ENCODE data around the gene SLC6A1. TPM values are rescaled to one million over a fixed set of nuclear protein-coding genes. Genes with fewer than 3 reads are reported as not detected.

SLC6A1 gene
- total and polyA plus RNA-seq, 2 of the 13 experiments (the other 11 are each of a cell fraction or from before 2014, with no cell fraction given) = not detected

DNA sequence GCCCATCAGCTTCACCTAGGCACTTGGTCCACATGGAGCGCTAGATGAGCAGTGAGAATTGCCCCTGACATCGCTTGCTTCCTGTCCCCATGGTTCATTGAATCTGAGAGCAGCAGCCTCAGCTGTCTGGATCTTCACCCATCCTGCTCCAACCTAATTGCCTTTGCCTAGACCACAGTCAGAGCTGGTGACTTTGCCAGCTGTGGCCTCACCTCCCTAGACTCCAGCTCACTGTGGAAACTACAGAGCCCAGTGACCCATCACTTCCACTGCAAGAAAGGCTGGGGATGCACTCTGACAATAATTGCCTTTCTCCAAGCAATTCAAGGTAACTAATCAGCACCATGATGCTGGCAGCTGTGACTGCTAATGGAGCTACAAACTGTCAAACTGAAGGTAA is 30.6 kb upstream of the SLC6A1 start (continued):
- TF ChIP-seq, protein P1, sequence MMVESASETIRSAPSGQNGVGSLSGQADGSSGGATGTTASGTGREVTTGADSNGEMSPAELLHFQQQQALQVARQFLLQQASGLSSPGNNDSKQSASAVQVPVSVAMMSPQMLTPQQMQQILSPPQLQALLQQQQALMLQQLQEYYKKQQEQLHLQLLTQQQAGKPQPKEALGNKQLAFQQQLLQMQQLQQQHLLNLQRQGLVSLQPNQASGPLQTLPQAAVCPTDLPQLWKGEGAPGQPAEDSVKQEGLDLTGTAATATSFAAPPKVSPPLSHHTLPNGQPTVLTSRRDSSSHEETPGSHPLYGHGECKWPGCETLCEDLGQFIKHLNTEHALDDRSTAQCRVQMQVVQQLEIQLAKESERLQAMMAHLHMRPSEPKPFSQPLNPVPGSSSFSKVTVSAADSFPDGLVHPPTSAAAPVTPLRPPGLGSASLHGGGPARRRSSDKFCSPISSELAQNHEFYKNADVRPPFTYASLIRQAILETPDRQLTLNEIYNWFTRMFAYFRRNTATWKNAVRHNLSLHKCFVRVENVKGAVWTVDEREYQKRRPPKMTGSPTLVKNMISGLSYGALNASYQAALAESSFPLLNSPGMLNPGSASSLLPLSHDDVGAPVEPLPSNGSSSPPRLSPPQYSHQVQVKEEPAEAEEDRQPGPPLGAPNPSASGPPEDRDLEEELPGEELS (CRISPR knock-in tag; IDR thresholded peaks at IDR 0.05) = no peak
- TF ChIP-seq, protein P2, sequence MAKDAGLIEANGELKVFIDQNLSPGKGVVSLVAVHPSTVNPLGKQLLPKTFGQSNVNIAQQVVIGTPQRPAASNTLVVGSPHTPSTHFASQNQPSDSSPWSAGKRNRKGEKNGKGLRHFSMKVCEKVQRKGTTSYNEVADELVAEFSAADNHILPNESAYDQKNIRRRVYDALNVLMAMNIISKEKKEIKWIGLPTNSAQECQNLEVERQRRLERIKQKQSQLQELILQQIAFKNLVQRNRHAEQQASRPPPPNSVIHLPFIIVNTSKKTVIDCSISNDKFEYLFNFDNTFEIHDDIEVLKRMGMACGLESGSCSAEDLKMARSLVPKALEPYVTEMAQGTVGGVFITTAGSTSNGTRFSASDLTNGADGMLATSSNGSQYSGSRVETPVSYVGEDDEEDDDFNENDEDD (CRISPR knock-in tag; IDR thresholded peaks at IDR 0.05; ENCODE audit: borderline replicate concordance) = no peak
- no peak for TF ChIP-seq ZSCAN12 (CRISPR knock-in tag; IDR thresholded peaks at IDR 0.05)
- TF ChIP-seq ZNF747 (CRISPR knock-in tag; IDR thresholded peaks at IDR 0.05; ENCODE audit: borderline replicate concordance) = no peak

DNA sequence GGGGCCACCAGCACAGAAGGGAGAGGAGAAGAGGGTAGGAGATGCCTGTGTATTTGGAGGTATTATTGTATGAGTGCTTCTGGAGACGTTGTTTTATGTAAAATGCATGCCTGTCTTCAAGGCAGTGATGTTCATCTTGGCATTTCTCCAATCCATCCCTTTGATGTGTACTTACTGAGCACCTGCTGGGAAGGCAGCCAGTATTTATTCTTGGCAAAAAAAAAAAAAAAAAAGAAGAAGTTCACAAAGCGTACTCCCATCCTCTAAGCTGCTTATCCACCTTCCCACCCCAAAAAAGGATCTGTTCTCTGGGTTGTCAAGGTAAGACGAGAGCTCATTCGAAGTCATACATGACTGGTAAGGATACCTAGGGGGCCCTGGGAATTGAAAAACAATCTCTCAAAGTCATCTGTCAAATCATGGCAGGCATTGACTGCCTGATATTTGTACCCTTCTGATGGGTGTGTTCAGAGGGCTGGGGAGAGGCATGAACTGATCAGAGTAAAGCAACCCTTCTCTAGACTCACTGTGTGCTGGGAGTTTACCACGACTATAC is 30.0 kb upstream of the SLC6A1 start:
- DNase-seq (ENCODE audit: low spot score) (no peak), FAIRE-seq (no peak), ATAC-seq (no peak)
- 13% methylated on average over 5 of the region's 5 CpGs for WGBS (ENCODE audit: low lambda C conversion rate)
- H3K9ac ChIP-seq (ENCODE audit: insufficient read depth, low read depth, low read length) = no peak overlapping the region
- no peaks in the 10 kb centered on the region for H3K9me3 ChIP-seq (ENCODE audit: low read length)
- H4K20me1 ChIP-seq (ENCODE audit: insufficient read depth, low read length) = no peaks in the 10 kb centered on the region
- H3K4me2 ChIP-seq (ENCODE audit: low read depth, low read length) = no peak overlapping the region
- no peaks in the 10 kb centered on the region for H3K36me3 ChIP-seq (replicated peaks in 1 of 2; ENCODE audit: control insufficient read depth in 1 of 2, insufficient read depth in 2 of 2, low read length in 2 of 2)
- ChIA-PET POLR2A (no interaction called here), CTCF (ENCODE audit: low intra/inter-chr PET ratio, low total read pairs) (no interaction called here)
- in situ Hi-C loops (cut with HindIII; ENCODE audit: extremely low pct_ligation_motif_present, low pct_unique_long_range_greater_than_20kb) (no loop called here), intact Hi-C loops (cut with micrococcal nuclease; ENCODE audit: unreplicated experiment) (no loop called here)
- no peak overlapping the region for H3K27ac ChIP-seq (ENCODE audit: extremely low read length, insufficient read depth, low read length)
- BruUV-seq (replicated peaks) = no TSS peak
- no peak overlapping the region for H2AFZ ChIP-seq (ENCODE audit: low read length)
- TF ChIP-seq ZFP82 (CRISPR knock-in tag; IDR thresholded peaks at IDR 0.05; ENCODE audit: borderline replicate concordance) (no peak), SALL2 (CRISPR knock-in tag; IDR thresholded peaks at IDR 0.05) (no peak), CBX5 (CRISPR knock-in tag; IDR thresholded peaks at IDR 0.05; ENCODE audit: borderline replicate concordance) (no peak), ZNF432 (CRISPR knock-in tag; IDR thresholded peaks at IDR 0.05; ENCODE audit: borderline replicate concordance) (no peak), ZNF101 (CRISPR knock-in tag; IDR thresholded peaks at IDR 0.05; ENCODE audit: borderline replicate concordance, low read depth) (no peak), PRMT3 (CRISPR knock-in tag; IDR thresholded peaks at IDR 0.05; ENCODE audit: borderline replicate concordance, low read depth) (no peak), KLF11 (CRISPR knock-in tag; IDR thresholded peaks at IDR 0.05) (no peak), ZNF644 (CRISPR knock-in tag; IDR thresholded peaks at IDR 0.05; ENCODE audit: low read depth) (no peak)
- TF ChIP-seq, protein P3, sequence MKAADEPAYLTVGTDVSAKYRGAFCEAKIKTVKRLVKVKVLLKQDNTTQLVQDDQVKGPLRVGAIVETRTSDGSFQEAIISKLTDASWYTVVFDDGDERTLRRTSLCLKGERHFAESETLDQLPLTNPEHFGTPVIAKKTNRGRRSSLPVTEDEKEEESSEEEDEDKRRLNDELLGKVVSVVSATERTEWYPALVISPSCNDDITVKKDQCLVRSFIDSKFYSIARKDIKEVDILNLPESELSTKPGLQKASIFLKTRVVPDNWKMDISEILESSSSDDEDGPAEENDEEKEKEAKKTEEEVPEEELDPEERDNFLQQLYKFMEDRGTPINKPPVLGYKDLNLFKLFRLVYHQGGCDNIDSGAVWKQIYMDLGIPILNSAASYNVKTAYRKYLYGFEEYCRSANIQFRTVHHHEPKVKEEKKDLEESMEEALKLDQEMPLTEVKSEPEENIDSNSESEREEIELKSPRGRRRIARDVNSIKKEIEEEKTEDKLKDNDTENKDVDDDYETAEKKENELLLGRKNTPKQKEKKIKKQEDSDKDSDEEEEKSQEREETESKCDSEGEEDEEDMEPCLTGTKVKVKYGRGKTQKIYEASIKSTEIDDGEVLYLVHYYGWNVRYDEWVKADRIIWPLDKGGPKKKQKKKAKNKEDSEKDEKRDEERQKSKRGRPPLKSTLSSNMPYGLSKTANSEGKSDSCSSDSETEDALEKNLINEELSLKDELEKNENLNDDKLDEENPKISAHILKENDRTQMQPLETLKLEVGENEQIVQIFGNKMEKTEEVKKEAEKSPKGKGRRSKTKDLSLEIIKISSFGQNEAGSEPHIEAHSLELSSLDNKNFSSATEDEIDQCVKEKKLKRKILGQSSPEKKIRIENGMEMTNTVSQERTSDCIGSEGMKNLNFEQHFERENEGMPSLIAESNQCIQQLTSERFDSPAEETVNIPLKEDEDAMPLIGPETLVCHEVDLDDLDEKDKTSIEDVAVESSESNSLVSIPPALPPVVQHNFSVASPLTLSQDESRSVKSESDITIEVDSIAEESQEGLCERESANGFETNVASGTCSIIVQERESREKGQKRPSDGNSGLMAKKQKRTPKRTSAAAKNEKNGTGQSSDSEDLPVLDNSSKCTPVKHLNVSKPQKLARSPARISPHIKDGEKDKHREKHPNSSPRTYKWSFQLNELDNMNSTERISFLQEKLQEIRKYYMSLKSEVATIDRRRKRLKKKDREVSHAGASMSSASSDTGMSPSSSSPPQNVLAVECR (CRISPR knock-in tag; IDR thresholded peaks at IDR 0.05; ENCODE audit: borderline replicate concordance) = no peak
- no peaks in the 10 kb centered on the region for H3K4me1 ChIP-seq (ENCODE audit: insufficient read depth, low read length)
- H3K27me3 ChIP-seq (ENCODE audit: control insufficient read depth in 1 of 2, insufficient read depth in 2 of 2, low read length in 2 of 2) = peaks cover 6 to 9% of the 10 kb centered on the region in 2 experiments; a peak in 2 of 5 replicates
- no peak overlapping the region for H3K4me3 ChIP-seq (replicated peaks in 1 of 3; ENCODE audit: insufficient read depth in 1 of 3, low read depth in 2 of 3, low read length in 3 of 3)
- H3K79me2 ChIP-seq (ENCODE audit: insufficient read depth, low read length) = no peaks in the 10 kb centered on the region

Data from HepG2 (cell line).